AG08395 (cell line): ENCODE measurements around the gene GRB7.
"Not testable (repeated sequence)": the region's sequence is repeated elsewhere in the genome, so short reads cannot be mapped to it uniquely, and the experiment has no call there.

ENCODE experiments used
- DNase-seq: peaks from one replicate; pipeline ENCODE4 v3.0.0; 2012; ENCODE audit warnings: mixed read lengths, low spot score

GRB7 gene

GRCh38 chr17:39736319-39737165, 1.2 kb upstream of the GRB7 start:
- DNase-seq: no peak

GRCh38 chr17:39737206-39737759, 455 bp upstream of the GRB7 start:
- DNase-seq: no peak

GRCh38 chr17:39738568-39738901, 797 bp downstream of the GRB7 start:
- DNase-seq: no peak

GRCh38 chr17:39738983-39739884, 1.5 kb downstream of the GRB7 start:
- peak; percentile 56 for DNase-seq

GRCh38 chr17:39739885-39740356, 2.2 kb downstream of the GRB7 start:
- no peak for DNase-seq

- peak; percentile 34 for DNase-seq
Observed at GRCh38 chr17:39740357-39741111, 2.8 kb downstream of the GRB7 start.

GRCh38 chr17:39742126-39742855, 4.6 kb downstream of the GRB7 start:
- no peak for DNase-seq

- DNase-seq: no peak
Observed at GRCh38 chr17:39742856-39743436, 5.2 kb downstream of the GRB7 start.

GRCh38 chr17:39744075-39744835, 6.5 kb downstream of the GRB7 start:
- no peak for DNase-seq

GRCh38 chr17:39744836-39745215, 7.1 kb downstream of the GRB7 start:
- DNase-seq: no peak

- no peak for DNase-seq
Observed at GRCh38 chr17:39745335-39746144, 7.8 kb downstream of the GRB7 start.

- DNase-seq: no peak
Observed at GRCh38 chr17:39746145-39746461, 8.4 kb downstream of the GRB7 start.

- DNase-seq: no peak
Observed at GRCh38 chr17:39747745-39748144, 10.0 kb downstream of the GRB7 start.

GRCh38 chr17:39748444-39749034, 10.8 kb downstream of the GRB7 start:
- DNase-seq: not testable (repeated sequence)

GRCh38 chr17:39750131-39751015, 12.6 kb downstream of the GRB7 start:
- DNase-seq: no peak

GRCh38 chr17:39751016-39751543, 13.3 kb downstream of the GRB7 start:
- no peak for DNase-seq

GRCh38 chr17:39751637-39752036, 13.9 kb downstream of the GRB7 start:
- DNase-seq: no peak
